Colonic mucosa (tissue), 4 donors: Measurements from ENCODE around the gene XYLB. TPM values are rescaled to one million over a fixed set of nuclear protein-coding genes. Genes with fewer than 3 reads are reported as not detected.

Source experiments
- DNase-seq: peaks from one replicate; pipeline ENCODE4 v3.0.0-alpha.2; 2020
- H3K27ac ChIP-seq: fragments of 200-600 bp; one replicate; pipeline ENCODE4 v1.8.0; 2021
- H3K27me3 ChIP-seq: fragments of 200-600 bp; one replicate; pipeline ENCODE4 v1.8.0; 2021
- H3K36me3 ChIP-seq: fragments of 200-600 bp; one replicate; pipeline ENCODE4 v1.8.0; 2021
- H3K4me1 ChIP-seq: fragments of 200-600 bp; one replicate; pipeline ENCODE4 v1.8.0; 2021; ENCODE audit warnings: mild to moderate bottlenecking
- H3K4me3 ChIP-seq: fragments of 200-600 bp; one replicate; pipeline ENCODE4 v1.8.0; 2021
- H3K9ac ChIP-seq, 2 donors: one replicate each; pipeline ENCODE4 v1.7.0; 2013; ENCODE audit warnings: control low read depth in 2 of 2, low read depth in 2 of 2, low read length in 2 of 2
- H3K9me3 ChIP-seq: fragments of 200-600 bp; one replicate; pipeline ENCODE4 v1.8.0; 2021
- CTCF ChIP-seq: fragments of 200-600 bp; IDR thresholded peaks from one replicate; pipeline ENCODE4 v1.8.0; 2022; ENCODE audit warnings: antibody characterized with exemption, mild to moderate bottlenecking
- intact Hi-C: fragments of 100-400 bp; cut with DNase I; formaldehyde crosslinking; loops from one replicate; pipeline ENCODE4 v1.14.1; 2022
- total RNA-seq, 2 donors: library from RNA; stranded (reverse); fragmentation: NEBNext Ultra II Directional in 1 of 2; extraction: Animal tissue kit (Norgen Biotek cat#: 25700) in 1 of 2; gene quantifications; one replicate each; pipeline ENCODE4 v1.2.1, GENCODE V29; 2021
- donor health status: healthy.
- donor health status: DM: no; HTN: no; CAD: no.
- donor health status: DM: no; HTN: no; CAD: no.

The XYLB gene
- total RNA-seq, 2 donors from 2014 or later: 13.4 to 17.4 TPM

- no peak for TF ChIP-seq CTCF
- DNase-seq: no peak
- Histone ChIP-seq H3K9me3 (no peaks in the 10 kb centered on the region), H3K27me3 (no peaks in the 10 kb centered on the region), H3K27ac (no peak overlapping the region), H3K4me1 (no peaks in the 10 kb centered on the region), H3K4me3 (no peak overlapping the region), H3K9ac (no peak overlapping the region), H3K36me3 (no peaks in the 10 kb centered on the region)
- intact Hi-C loops: no loop called here
Measured at GRCh38 chr3:38307599-38307998, 39.0 kb upstream of the XYLB start.

GRCh38 chr3:38308456-38308855 is 38.1 kb upstream of the XYLB start:
- Histone ChIP-seq H3K27ac (no peak overlapping the region), H3K36me3 (no peaks in the 10 kb centered on the region), H3K4me3 (no peak overlapping the region), H3K27me3 (no peaks in the 10 kb centered on the region), H3K9ac (no peak overlapping the region), H3K9me3 (no peaks in the 10 kb centered on the region), H3K4me1 (no peaks in the 10 kb centered on the region)
- no peak for TF ChIP-seq CTCF
- DNase-seq: no peak
- intact Hi-C loops: no loop called here

- Histone ChIP-seq H3K9ac (no peak overlapping the region), H3K4me1 (no peaks in the 10 kb centered on the region), H3K27me3 (no peaks in the 10 kb centered on the region), H3K9me3 (no peaks in the 10 kb centered on the region), H3K4me3 (no peak overlapping the region), H3K27ac (no peak overlapping the region), H3K36me3 (no peaks in the 10 kb centered on the region)
- no peak for DNase-seq
- no peak for TF ChIP-seq CTCF
- intact Hi-C loops: no loop called here
Measured at GRCh38 chr3:38311476-38311875, 35.1 kb upstream of the XYLB start.

- no peaks in the 10 kb centered on the region for H3K36me3 ChIP-seq
- no peak for DNase-seq
- no peak overlapping the region for H3K9ac ChIP-seq
- H3K4me3 ChIP-seq: no peak overlapping the region
- H3K27me3 ChIP-seq: no peaks in the 10 kb centered on the region
- intact Hi-C loops: no loop called here
- H3K4me1 ChIP-seq: no peaks in the 10 kb centered on the region
- no peaks in the 10 kb centered on the region for H3K9me3 ChIP-seq
- no peak for TF ChIP-seq CTCF
- H3K27ac ChIP-seq: no peak overlapping the region
Measured at GRCh38 chr3:38311941-38312340, 34.6 kb upstream of the XYLB start.

GRCh38 chr3:38312356-38312755 is 34.2 kb upstream of the XYLB start:
- no peak for DNase-seq
- H3K36me3 ChIP-seq: no peaks in the 10 kb centered on the region
- no peaks in the 10 kb centered on the region for H3K27me3 ChIP-seq
- no peak overlapping the region for H3K27ac ChIP-seq
- no peak overlapping the region for H3K4me3 ChIP-seq
- H3K9me3 ChIP-seq: no peaks in the 10 kb centered on the region
- no peak for TF ChIP-seq CTCF
- no peaks in the 10 kb centered on the region for H3K4me1 ChIP-seq
- no peak overlapping the region for H3K9ac ChIP-seq
- intact Hi-C loops: no loop called here

- no peak for TF ChIP-seq CTCF
- H3K27me3 ChIP-seq: no peaks in the 10 kb centered on the region
- no peak overlapping the region for H3K27ac ChIP-seq
- no peak overlapping the region for H3K9ac ChIP-seq
- DNase-seq: no peak
- no peaks in the 10 kb centered on the region for H3K4me1 ChIP-seq
- H3K4me3 ChIP-seq: no peak overlapping the region
- no peaks in the 10 kb centered on the region for H3K9me3 ChIP-seq
- H3K36me3 ChIP-seq: no peaks in the 10 kb centered on the region
- intact Hi-C loops: no loop called here
Measured at GRCh38 chr3:38313263-38313662, 33.3 kb upstream of the XYLB start.
